HEK293 (cell line): ENCODE measurements around the gene CCDC40.
A peak's percentile ranks its signal among the peaks of the same experiment; 100 is the strongest.

Source experiments
- KLF10 ChIP-seq: fragments of 450-650 bp; IDR thresholded peaks from 2 replicates; pipeline ENCODE4 v1.5.1; 2018; ENCODE audit warnings: missing biosample characterization, mild to moderate bottlenecking, missing genetic modification characterization
- ZFHX2 ChIP-seq: fragments of 450-650 bp; formaldehyde crosslinking; conservative IDR thresholded peaks from 2 replicates; pipeline ENCODE4 v1.5.1; 2016; ENCODE audit warnings: missing biosample characterization, missing genetic modification characterization
- ZNF239 ChIP-seq: fragments of 450-650 bp; formaldehyde crosslinking; IDR thresholded peaks from 2 replicates; pipeline ENCODE4 v1.5.1; 2016; ENCODE audit warnings: missing biosample characterization, missing genetic modification characterization
- ZNF837 ChIP-seq: fragments of 450-650 bp; formaldehyde crosslinking; IDR thresholded peaks from 2 replicates; pipeline ENCODE4 v1.5.1; 2016; ENCODE audit warnings: missing biosample characterization, missing genetic modification characterization
- ZXDB ChIP-seq: fragments of 450-650 bp; formaldehyde crosslinking; IDR thresholded peaks from 2 replicates; pipeline ENCODE4 v1.5.1; 2016; ENCODE audit warnings: missing biosample characterization, missing genetic modification characterization
- TF ChIP-seq, protein P1 (sequence below): fragments of 450-650 bp; formaldehyde crosslinking; IDR thresholded peaks from 2 replicates; pipeline ENCODE4 v1.5.1; 2017; ENCODE audit warnings: missing biosample characterization, missing genetic modification characterization
- TF ChIP-seq, protein P2 (sequence below): fragments of 450-650 bp; formaldehyde crosslinking; IDR thresholded peaks from 2 replicates; pipeline ENCODE4 v1.5.0; 2017; ENCODE audit warnings: missing biosample characterization, missing genetic modification characterization, borderline replicate concordance
- TF ChIP-seq, protein P3 (sequence below): fragments of 450-650 bp; formaldehyde crosslinking; IDR thresholded peaks from 2 replicates; pipeline ENCODE4 v1.5.1; 2016; ENCODE audit warnings: missing biosample characterization, missing genetic modification characterization
- TF ChIP-seq, protein P4 (sequence below): sonication (generic); formaldehyde crosslinking; IDR thresholded peaks from 2 replicates; pipeline ENCODE4 v1.8.1; 2022; ENCODE audit warnings: mild to moderate bottlenecking, moderate library complexity, missing genetic modification reagents
- TF ChIP-seq, protein P5 (sequence below): fragments of 450-650 bp; formaldehyde crosslinking; conservative IDR thresholded peaks from 2 replicates; pipeline ENCODE4 v1.5.1; 2016; ENCODE audit warnings: low read depth, missing biosample characterization, missing genetic modification characterization
- TF ChIP-seq, protein P6 (sequence below): fragments of 450-650 bp; formaldehyde crosslinking; IDR thresholded peaks from 2 replicates; pipeline ENCODE4 v1.5.1; 2016; ENCODE audit warnings: missing biosample characterization, missing genetic modification characterization
- TF ChIP-seq, protein P7 (sequence below): fragments of 450-650 bp; formaldehyde crosslinking; IDR thresholded peaks from 2 replicates; pipeline ENCODE4 v1.5.1; 2017; ENCODE audit warnings: missing biosample characterization, missing genetic modification characterization
- TF ChIP-seq, protein P8 (sequence below): fragments of 450-650 bp; formaldehyde crosslinking; IDR thresholded peaks from 2 replicates; pipeline ENCODE4 v1.5.1; 2016; ENCODE audit warnings: missing biosample characterization, missing genetic modification characterization
- TF ChIP-seq, protein P9 (sequence below): fragments of 450-650 bp; formaldehyde crosslinking; IDR thresholded peaks from 2 replicates; pipeline ENCODE4 v1.5.1; 2016; ENCODE audit warnings: missing biosample characterization, missing genetic modification characterization

CCDC40 gene

DNA sequence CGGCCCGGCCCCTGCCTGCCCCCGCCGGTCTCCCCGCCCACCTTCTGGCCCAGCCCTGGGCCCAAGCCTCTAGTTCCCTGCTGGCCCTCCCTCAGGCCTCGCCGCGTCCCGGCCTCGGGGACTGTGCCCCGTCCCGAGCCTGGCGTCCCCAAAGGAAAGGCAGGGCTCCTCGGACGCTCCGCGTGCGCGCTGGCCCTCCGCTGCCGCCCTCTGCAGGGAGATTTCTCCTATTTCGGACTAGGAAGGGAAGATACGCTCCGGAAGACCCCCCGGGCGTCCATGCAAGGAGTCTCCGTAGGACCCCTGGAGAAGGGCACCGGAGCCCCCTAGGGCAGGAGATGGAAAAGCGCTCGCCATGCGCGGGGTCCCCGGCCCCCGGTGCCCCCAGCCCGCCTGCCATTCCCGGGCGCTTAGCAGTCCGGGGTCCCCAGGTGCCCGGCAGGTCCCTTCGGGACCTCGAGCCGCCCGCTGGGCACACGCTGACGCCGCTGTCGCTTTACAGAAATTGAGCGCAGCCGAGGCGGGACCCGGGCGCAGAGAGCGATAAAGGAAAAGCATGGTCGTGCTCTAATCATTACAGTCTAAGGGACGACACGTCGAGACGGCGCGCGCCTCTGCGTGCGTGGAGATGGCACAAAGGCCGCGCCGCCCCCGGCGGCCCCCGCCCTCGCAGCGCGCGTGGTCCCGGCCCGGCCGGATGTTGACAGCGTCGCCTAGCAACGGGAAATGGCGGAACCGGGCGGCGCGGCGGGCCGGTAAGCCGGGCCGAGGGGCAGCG, at the start of gene CCDC40 (continued):
- TF ChIP-seq, protein P1, sequence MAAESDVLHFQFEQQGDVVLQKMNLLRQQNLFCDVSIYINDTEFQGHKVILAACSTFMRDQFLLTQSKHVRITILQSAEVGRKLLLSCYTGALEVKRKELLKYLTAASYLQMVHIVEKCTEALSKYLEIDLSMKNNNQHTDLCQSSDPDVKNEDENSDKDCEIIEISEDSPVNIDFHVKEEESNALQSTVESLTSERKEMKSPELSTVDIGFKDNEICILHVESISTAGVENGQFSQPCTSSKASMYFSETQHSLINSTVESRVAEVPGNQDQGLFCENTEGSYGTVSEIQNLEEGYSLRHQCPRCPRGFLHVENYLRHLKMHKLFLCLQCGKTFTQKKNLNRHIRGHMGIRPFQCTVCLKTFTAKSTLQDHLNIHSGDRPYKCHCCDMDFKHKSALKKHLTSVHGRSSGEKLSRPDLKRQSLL (tag by site-specific recombination) = no peak
- TF ChIP-seq, protein P2, sequence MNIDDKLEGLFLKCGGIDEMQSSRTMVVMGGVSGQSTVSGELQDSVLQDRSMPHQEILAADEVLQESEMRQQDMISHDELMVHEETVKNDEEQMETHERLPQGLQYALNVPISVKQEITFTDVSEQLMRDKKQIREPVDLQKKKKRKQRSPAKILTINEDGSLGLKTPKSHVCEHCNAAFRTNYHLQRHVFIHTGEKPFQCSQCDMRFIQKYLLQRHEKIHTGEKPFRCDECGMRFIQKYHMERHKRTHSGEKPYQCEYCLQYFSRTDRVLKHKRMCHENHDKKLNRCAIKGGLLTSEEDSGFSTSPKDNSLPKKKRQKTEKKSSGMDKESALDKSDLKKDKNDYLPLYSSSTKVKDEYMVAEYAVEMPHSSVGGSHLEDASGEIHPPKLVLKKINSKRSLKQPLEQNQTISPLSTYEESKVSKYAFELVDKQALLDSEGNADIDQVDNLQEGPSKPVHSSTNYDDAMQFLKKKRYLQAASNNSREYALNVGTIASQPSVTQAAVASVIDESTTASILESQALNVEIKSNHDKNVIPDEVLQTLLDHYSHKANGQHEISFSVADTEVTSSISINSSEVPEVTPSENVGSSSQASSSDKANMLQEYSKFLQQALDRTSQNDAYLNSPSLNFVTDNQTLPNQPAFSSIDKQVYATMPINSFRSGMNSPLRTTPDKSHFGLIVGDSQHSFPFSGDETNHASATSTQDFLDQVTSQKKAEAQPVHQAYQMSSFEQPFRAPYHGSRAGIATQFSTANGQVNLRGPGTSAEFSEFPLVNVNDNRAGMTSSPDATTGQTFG (tag by site-specific recombination) = no peak
- TF ChIP-seq, protein P3, sequence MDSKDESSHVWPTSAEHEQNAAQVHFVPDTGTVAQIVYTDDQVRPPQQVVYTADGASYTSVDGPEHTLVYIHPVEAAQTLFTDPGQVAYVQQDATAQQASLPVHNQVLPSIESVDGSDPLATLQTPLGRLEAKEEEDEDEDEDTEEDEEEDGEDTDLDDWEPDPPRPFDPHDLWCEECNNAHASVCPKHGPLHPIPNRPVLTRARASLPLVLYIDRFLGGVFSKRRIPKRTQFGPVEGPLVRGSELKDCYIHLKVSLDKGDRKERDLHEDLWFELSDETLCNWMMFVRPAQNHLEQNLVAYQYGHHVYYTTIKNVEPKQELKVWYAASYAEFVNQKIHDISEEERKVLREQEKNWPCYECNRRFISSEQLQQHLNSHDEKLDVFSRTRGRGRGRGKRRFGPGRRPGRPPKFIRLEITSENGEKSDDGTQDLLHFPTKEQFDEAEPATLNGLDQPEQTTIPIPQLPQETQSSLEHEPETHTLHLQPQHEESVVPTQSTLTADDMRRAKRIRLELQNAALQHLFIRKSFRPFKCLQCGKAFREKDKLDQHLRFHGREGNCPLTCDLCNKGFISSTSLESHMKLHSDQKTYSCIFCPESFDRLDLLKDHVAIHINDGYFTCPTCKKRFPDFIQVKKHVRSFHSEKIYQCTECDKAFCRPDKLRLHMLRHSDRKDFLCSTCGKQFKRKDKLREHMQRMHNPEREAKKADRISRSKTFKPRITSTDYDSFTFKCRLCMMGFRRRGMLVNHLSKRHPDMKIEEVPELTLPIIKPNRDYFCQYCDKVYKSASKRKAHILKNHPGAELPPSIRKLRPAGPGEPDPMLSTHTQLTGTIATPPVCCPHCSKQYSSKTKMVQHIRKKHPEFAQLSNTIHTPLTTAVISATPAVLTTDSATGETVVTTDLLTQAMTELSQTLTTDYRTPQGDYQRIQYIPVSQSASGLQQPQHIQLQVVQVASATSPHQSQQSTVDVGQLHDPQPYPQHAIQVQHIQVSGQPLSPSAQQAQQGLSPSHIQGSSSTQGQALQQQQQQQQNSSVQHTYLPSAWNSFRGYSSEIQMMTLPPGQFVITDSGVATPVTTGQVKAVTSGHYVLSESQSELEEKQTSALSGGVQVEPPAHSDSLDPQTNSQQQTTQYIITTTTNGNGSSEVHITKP = peak; percentile 89; the same call in 1 of the 2 replicates
- TF ChIP-seq, protein P4, sequence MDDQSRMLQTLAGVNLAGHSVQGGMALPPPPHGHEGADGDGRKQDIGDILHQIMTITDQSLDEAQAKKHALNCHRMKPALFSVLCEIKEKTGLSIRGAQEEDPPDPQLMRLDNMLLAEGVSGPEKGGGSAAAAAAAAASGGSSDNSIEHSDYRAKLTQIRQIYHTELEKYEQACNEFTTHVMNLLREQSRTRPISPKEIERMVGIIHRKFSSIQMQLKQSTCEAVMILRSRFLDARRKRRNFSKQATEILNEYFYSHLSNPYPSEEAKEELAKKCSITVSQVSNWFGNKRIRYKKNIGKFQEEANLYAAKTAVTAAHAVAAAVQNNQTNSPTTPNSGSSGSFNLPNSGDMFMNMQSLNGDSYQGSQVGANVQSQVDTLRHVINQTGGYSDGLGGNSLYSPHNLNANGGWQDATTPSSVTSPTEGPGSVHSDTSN (CRISPR knock-in tag) = no peak; the same call in 1 of the 2 replicates
- TF ChIP-seq, protein P5, sequence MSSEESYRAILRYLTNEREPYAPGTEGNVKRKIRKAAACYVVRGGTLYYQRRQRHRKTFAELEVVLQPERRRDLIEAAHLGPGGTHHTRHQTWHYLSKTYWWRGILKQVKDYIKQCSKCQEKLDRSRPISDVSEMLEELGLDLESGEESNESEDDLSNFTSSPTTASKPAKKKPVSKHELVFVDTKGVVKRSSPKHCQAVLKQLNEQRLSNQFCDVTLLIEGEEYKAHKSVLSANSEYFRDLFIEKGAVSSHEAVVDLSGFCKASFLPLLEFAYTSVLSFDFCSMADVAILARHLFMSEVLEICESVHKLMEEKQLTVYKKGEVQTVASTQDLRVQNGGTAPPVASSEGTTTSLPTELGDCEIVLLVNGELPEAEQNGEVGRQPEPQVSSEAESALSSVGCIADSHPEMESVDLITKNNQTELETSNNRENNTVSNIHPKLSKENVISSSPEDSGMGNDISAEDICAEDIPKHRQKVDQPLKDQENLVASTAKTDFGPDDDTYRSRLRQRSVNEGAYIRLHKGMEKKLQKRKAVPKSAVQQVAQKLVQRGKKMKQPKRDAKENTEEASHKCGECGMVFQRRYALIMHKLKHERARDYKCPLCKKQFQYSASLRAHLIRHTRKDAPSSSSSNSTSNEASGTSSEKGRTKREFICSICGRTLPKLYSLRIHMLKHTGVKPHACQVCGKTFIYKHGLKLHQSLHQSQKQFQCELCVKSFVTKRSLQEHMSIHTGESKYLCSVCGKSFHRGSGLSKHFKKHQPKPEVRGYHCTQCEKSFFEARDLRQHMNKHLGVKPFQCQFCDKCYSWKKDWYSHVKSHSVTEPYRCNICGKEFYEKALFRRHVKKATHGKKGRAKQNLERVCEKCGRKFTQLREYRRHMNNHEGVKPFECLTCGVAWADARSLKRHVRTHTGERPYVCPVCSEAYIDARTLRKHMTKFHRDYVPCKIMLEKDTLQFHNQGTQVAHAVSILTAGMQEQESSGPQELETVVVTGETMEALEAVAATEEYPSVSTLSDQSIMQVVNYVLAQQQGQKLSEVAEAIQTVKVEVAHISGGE (tag by site-specific recombination) = no peak
- TF ChIP-seq, protein P6, sequence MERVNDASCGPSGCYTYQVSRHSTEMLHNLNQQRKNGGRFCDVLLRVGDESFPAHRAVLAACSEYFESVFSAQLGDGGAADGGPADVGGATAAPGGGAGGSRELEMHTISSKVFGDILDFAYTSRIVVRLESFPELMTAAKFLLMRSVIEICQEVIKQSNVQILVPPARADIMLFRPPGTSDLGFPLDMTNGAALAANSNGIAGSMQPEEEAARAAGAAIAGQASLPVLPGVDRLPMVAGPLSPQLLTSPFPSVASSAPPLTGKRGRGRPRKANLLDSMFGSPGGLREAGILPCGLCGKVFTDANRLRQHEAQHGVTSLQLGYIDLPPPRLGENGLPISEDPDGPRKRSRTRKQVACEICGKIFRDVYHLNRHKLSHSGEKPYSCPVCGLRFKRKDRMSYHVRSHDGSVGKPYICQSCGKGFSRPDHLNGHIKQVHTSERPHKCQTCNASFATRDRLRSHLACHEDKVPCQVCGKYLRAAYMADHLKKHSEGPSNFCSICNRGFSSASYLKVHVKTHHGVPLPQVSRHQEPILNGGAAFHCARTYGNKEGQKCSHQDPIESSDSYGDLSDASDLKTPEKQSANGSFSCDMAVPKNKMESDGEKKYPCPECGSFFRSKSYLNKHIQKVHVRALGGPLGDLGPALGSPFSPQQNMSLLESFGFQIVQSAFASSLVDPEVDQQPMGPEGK (tag by site-specific recombination) = peak; percentile 8; the same call in 1 of the 2 replicates
- TF ChIP-seq KLF10 (tag by site-specific recombination) (peak; percentile 84), ZNF239 (no peak), ZFHX2 (tag by site-specific recombination) (peak; percentile 88), ZNF837 (tag by site-specific recombination) (no peak), ZXDB (tag by site-specific recombination) (peak; percentile 100)
- TF ChIP-seq, protein P7, sequence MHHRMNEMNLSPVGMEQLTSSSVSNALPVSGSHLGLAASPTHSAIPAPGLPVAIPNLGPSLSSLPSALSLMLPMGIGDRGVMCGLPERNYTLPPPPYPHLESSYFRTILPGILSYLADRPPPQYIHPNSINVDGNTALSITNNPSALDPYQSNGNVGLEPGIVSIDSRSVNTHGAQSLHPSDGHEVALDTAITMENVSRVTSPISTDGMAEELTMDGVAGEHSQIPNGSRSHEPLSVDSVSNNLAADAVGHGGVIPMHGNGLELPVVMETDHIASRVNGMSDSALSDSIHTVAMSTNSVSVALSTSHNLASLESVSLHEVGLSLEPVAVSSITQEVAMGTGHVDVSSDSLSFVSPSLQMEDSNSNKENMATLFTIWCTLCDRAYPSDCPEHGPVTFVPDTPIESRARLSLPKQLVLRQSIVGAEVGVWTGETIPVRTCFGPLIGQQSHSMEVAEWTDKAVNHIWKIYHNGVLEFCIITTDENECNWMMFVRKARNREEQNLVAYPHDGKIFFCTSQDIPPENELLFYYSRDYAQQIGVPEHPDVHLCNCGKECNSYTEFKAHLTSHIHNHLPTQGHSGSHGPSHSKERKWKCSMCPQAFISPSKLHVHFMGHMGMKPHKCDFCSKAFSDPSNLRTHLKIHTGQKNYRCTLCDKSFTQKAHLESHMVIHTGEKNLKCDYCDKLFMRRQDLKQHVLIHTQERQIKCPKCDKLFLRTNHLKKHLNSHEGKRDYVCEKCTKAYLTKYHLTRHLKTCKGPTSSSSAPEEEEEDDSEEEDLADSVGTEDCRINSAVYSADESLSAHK (tag by site-specific recombination) = no peak
- TF ChIP-seq, protein P8, sequence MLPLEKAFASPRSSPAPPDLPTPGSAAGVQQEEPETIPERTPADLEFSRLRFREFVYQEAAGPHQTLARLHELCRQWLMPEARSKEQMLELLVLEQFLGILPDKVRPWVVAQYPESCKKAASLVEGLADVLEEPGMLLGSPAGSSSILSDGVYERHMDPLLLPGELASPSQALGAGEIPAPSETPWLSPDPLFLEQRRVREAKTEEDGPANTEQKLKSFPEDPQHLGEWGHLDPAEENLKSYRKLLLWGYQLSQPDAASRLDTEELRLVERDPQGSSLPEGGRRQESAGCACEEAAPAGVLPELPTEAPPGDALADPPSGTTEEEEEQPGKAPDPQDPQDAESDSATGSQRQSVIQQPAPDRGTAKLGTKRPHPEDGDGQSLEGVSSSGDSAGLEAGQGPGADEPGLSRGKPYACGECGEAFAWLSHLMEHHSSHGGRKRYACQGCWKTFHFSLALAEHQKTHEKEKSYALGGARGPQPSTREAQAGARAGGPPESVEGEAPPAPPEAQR (tag by site-specific recombination) = no peak
- TF ChIP-seq, protein P9, sequence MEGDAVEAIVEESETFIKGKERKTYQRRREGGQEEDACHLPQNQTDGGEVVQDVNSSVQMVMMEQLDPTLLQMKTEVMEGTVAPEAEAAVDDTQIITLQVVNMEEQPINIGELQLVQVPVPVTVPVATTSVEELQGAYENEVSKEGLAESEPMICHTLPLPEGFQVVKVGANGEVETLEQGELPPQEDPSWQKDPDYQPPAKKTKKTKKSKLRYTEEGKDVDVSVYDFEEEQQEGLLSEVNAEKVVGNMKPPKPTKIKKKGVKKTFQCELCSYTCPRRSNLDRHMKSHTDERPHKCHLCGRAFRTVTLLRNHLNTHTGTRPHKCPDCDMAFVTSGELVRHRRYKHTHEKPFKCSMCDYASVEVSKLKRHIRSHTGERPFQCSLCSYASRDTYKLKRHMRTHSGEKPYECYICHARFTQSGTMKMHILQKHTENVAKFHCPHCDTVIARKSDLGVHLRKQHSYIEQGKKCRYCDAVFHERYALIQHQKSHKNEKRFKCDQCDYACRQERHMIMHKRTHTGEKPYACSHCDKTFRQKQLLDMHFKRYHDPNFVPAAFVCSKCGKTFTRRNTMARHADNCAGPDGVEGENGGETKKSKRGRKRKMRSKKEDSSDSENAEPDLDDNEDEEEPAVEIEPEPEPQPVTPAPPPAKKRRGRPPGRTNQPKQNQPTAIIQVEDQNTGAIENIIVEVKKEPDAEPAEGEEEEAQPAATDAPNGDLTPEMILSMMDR (tag by site-specific recombination) = peak; percentile 45; the same call in 1 of the 2 replicates
- TF ChIP-seq, all 188 proteins: peak for 25
